Caco-2 (cell line): ENCODE results near the gene SLC4A5. TPM values are rescaled to one million over a fixed set of nuclear protein-coding genes. Genes with fewer than 3 reads are reported as not detected.

Source experiments
- BruUV-seq: library from RNA; stranded (reverse); fragments of 400-500 nt; replicated peaks from 2 replicates; lab custom pipeline; 2021; lab: Mats Ljungman, UMichigan
- CTCF ChIA-PET: fragments of 300-600 bp; sonication (Branson Sonifier 250); formaldehyde crosslinking; loops from one replicate; lab custom pipeline; 2022; ENCODE audit warnings: antibody characterized with exemption; lab: Charles Lee
- POLR2A ChIA-PET: fragments of 300-600 bp; sonication (Branson Sonifier 250); formaldehyde crosslinking; loops from one replicate; lab custom pipeline; 2022; ENCODE audit warnings: antibody characterized with exemption; lab: Charles Lee
- DNase-seq, 2 experiments: peaks; one replicate each; pipeline versions ENCODE4 v3.0.0 to v3.0.0-alpha.2; 2020 to 2022
- H3K27me3 ChIP-seq: replicated peaks from 2 replicates; pipeline ENCODE4 v1.6.0; 2011; ENCODE audit warnings: low read length; ENCODE audit not compliant: control insufficient read depth, insufficient read depth
- H3K36me3 ChIP-seq: 2 replicates; pipeline ENCODE4 v1.5.1; 2011; ENCODE audit warnings: low read length; ENCODE audit not compliant: control insufficient read depth, insufficient read depth
- H3K4me1 ChIP-seq: fragments of 250-450 bp; sonication (Bioruptor Pico); 2 replicates; pipeline ENCODE4 v1.5.1; 2020; ENCODE audit warnings: mild to moderate bottlenecking
- H3K4me3 ChIP-seq: 2 replicates; pipeline ENCODE4 v1.5.1; 2011; ENCODE audit warnings: low read depth, mild to moderate bottlenecking, control low read depth, low read length
- H3K9me3 ChIP-seq: fragments of 250-450 bp; sonication (Bioruptor Pico); 2 replicates; pipeline ENCODE4 v1.5.1; 2020; ENCODE audit warnings: mild to moderate bottlenecking, moderate library complexity
- H3K27ac Mint-ChIP-seq: one replicate; pipeline ENCODE4 v1.8.0; 2022; ENCODE audit warnings: mixed read lengths; ENCODE audit not compliant: unreplicated experiment
- H3K27me3 Mint-ChIP-seq: one replicate; pipeline ENCODE4 v1.8.0; 2022; ENCODE audit warnings: mixed read lengths; ENCODE audit not compliant: insufficient read depth, unreplicated experiment
- H3K36me3 Mint-ChIP-seq: one replicate; pipeline ENCODE4 v1.8.0; 2022; ENCODE audit warnings: mild to moderate bottlenecking, mixed read lengths; ENCODE audit not compliant: insufficient read depth, unreplicated experiment
- H3K4me1 Mint-ChIP-seq: one replicate; pipeline ENCODE4 v1.8.0; 2022; ENCODE audit warnings: low read depth, mixed read lengths; ENCODE audit not compliant: unreplicated experiment
- H3K4me3 Mint-ChIP-seq: one replicate; pipeline ENCODE4 v1.8.0; 2022; ENCODE audit warnings: mild to moderate bottlenecking, moderate library complexity, mixed read lengths; ENCODE audit not compliant: unreplicated experiment
- H3K9me3 Mint-ChIP-seq: one replicate; pipeline ENCODE4 v1.8.0; 2022; ENCODE audit warnings: mixed read lengths; ENCODE audit not compliant: unreplicated experiment
- CTCF ChIP-seq, 2 experiments: fragments of 200-600 bp in 1 of 2; IDR thresholded peaks; 1 replicate in 1 of 2; 2 replicates in 1 of 2; pipeline versions ENCODE4 v1.5.1 to v1.8.0; 2011 to 2022; ENCODE audit warnings: antibody characterized with exemption in 1 of 2, control low read depth in 1 of 2, inconsistent platforms in 1 of 2, low read depth in 1 of 2, low read length in 1 of 2, mild to moderate bottlenecking in 1 of 2, moderate library complexity in 1 of 2; ENCODE audit not compliant: insufficient read depth in 1 of 2, severe bottlenecking in 1 of 2, unreplicated experiment in 1 of 2
- intact Hi-C: fragments of 100-400 bp; cut with micrococcal nuclease; formaldehyde crosslinking; loops from one replicate; pipeline ENCODE4 v1.10.0; 2022; ENCODE audit not compliant: unreplicated experiment
- total RNA-seq: library from RNA; stranded (reverse); gene quantifications from 2 replicates; pipeline ENCODE4 v1.2.3, GENCODE V29; 2022

Gene SLC4A5
- total RNA-seq, 1 experiment from 2014 or later, result 2.2 TPM

- Mint-ChIP-seq H3K36me3 (no peaks in the 10 kb centered on the region), H3K9me3 (no peaks in the 10 kb centered on the region), H3K27me3 (no peaks in the 10 kb centered on the region), H3K4me1 (no peaks in the 10 kb centered on the region), H3K4me3 (no peak overlapping the region), H3K27ac (no peak overlapping the region)
- no peak for DNase-seq
- H3K27me3 ChIP-seq, result no peaks in the 10 kb centered on the region; the same call in 1 of the 2 replicates
- no peak overlapping the region for H3K4me3 ChIP-seq
- TF ChIP-seq CTCF (IDR thresholded peaks at IDR 0.05; ENCODE audit: insufficient read depth in 1 of 2, low read depth in 1 of 2, low read length in 1 of 2, severe bottlenecking in 1 of 2, unreplicated experiment in 1 of 2), result no peak
- no peaks in the 10 kb centered on the region for H3K36me3 ChIP-seq
- BruUV-seq, result no TSS peak
- no peaks in the 10 kb centered on the region for H3K9me3 ChIP-seq
- ChIA-PET CTCF (interaction anchor here (2.5 kb wide), 1 partner anchor 65 kb away, joined by 6 read pairs; no protein-coding TSS in a partner anchor), POLR2A (no interaction called here)
- intact Hi-C loops, result no loop called here
- H3K4me1 ChIP-seq, result no peaks in the 10 kb centered on the region
Observed at GRCh38 chr2:74269667-74270066, 73.5 kb downstream of the SLC4A5 start.

GRCh38 chr2:74267068-74267467 lies 76.1 kb downstream of the SLC4A5 start:
- H3K4me1 Mint-ChIP-seq, result no peaks in the 10 kb centered on the region

GRCh38 chr2:74264281-74264680 lies 78.9 kb downstream of the SLC4A5 start:
- ChIA-PET POLR2A (no interaction called here), CTCF (interaction anchor here (1.0 to 2.0 kb wide), 2 partner anchors 14 to 71 kb away, joined by 3 to 5 read pairs; no protein-coding TSS in a partner anchor)
- H3K27me3 Mint-ChIP-seq, result no peaks in the 10 kb centered on the region
- H3K9me3 Mint-ChIP-seq, result no peaks in the 10 kb centered on the region
- H3K27ac Mint-ChIP-seq, result no peak overlapping the region
- Histone ChIP-seq H3K36me3 (no peaks in the 10 kb centered on the region), H3K4me1 (no peaks in the 10 kb centered on the region), H3K9me3 (no peaks in the 10 kb centered on the region), H3K27me3 (no peaks in the 10 kb centered on the region), H3K4me3 (no peak overlapping the region)
- no peaks in the 10 kb centered on the region for H3K36me3 Mint-ChIP-seq
- no TSS peak for BruUV-seq
- TF ChIP-seq CTCF (IDR thresholded peaks at IDR 0.05; ENCODE audit: insufficient read depth in 1 of 2, low read depth in 1 of 2, low read length in 1 of 2, severe bottlenecking in 1 of 2, unreplicated experiment in 1 of 2), result no peak
- no peak overlapping the region for H3K4me3 Mint-ChIP-seq
- H3K4me1 Mint-ChIP-seq, result peaks cover 5% of the 10 kb centered on the region
- DNase-seq, result no peak
- intact Hi-C loops, result no loop called here

More at GRCh38 chr2:74267068-74267467, 76.1 kb downstream of the SLC4A5 start:
- BruUV-seq, result no TSS peak
- ChIA-PET POLR2A (no interaction called here), CTCF (interaction anchor here (2.5 kb wide), 1 partner anchor 68 kb away, joined by 6 read pairs; no protein-coding TSS in a partner anchor)
- Mint-ChIP-seq H3K4me3 (no peak overlapping the region), H3K27me3 (no peaks in the 10 kb centered on the region), H3K27ac (no peak overlapping the region), H3K36me3 (no peaks in the 10 kb centered on the region), H3K9me3 (no peaks in the 10 kb centered on the region)
- DNase-seq, result peak in 1 of 2 experiments; percentile 62
- no peaks in the 10 kb centered on the region for H3K36me3 ChIP-seq
- no peaks in the 10 kb centered on the region for H3K27me3 ChIP-seq
- peak; percentile 47 to 75 for TF ChIP-seq CTCF (IDR thresholded peaks at IDR 0.05; ENCODE audit: insufficient read depth in 1 of 2, low read depth in 1 of 2, low read length in 1 of 2, severe bottlenecking in 1 of 2, unreplicated experiment in 1 of 2)
- no peak overlapping the region for H3K4me3 ChIP-seq
- no peaks in the 10 kb centered on the region for H3K9me3 ChIP-seq
- no peaks in the 10 kb centered on the region for H3K4me1 ChIP-seq
- intact Hi-C loops, result loop anchor here (1.0 to 2.0 kb wide), 2 partner anchors 68 to 126 kb away; no protein-coding TSS in a partner anchor
